Mesendoderm (in vitro differentiated cells): ENCODE data around the gene C2CD3.

Experiments used
- DNase-seq: peaks from one replicate; pipeline ENCODE4 v3.0.0; 2013
- H2AK5ac ChIP-seq: 2 replicates; pipeline ENCODE4 v1.6.1; 2013; ENCODE audit warnings: low read length, inconsistent platforms
- H2BK120ac ChIP-seq: 2 replicates; pipeline ENCODE4 v1.6.1; 2013; ENCODE audit warnings: low read depth, mild to moderate bottlenecking, low read length, moderate library complexity, mixed read lengths
- H2BK15ac ChIP-seq: replicated peaks from 2 replicates; pipeline ENCODE4 v1.6.1; 2013; ENCODE audit warnings: low read depth, mild to moderate bottlenecking, moderate library complexity
- H2BK5ac ChIP-seq: 2 replicates; pipeline ENCODE4 v1.6.1; 2013; ENCODE audit warnings: low read length, inconsistent platforms
- H3K18ac ChIP-seq: 2 replicates; pipeline ENCODE4 v1.6.1; 2013; ENCODE audit warnings: mild to moderate bottlenecking, low read length, mixed read lengths
- H3K23ac ChIP-seq: one replicate; pipeline ENCODE4 v1.6.1; 2013; ENCODE audit warnings: low read length
- H3K27ac ChIP-seq: 2 replicates; pipeline ENCODE4 v1.5.1; 2013; ENCODE audit warnings: low read depth, mild to moderate bottlenecking, inconsistent platforms, low read length, moderate library complexity
- H3K27me3 ChIP-seq: 2 replicates; pipeline ENCODE4 v1.6.1; 2013; ENCODE audit warnings: low read length, control low read depth, mild to moderate bottlenecking, inconsistent platforms; ENCODE audit not compliant: insufficient read depth, poor library complexity
- H3K36me3 ChIP-seq: 2 replicates; pipeline ENCODE4 v1.6.1; 2013; ENCODE audit warnings: low read length, inconsistent platforms; ENCODE audit not compliant: control insufficient read depth, insufficient read depth
- H3K4ac ChIP-seq: one replicate; pipeline ENCODE4 v1.6.1; 2013; ENCODE audit warnings: low read depth, mild to moderate bottlenecking, low read length, moderate library complexity
- H3K4me1 ChIP-seq: 2 replicates; pipeline ENCODE4 v1.6.1; 2013; ENCODE audit warnings: low read depth, low read length, inconsistent platforms; ENCODE audit not compliant: control insufficient read depth
- H3K4me2 ChIP-seq: 2 replicates; pipeline ENCODE4 v1.6.1; 2013; ENCODE audit warnings: low read length
- H3K4me3 ChIP-seq: 2 replicates; pipeline ENCODE4 v1.5.1; 2013; ENCODE audit warnings: mild to moderate bottlenecking, low read length
- H3K56ac ChIP-seq: one replicate; pipeline ENCODE4 v1.6.1; 2013; ENCODE audit warnings: low read length
- H3K79me1 ChIP-seq: 2 replicates; pipeline ENCODE4 v1.6.1; 2013; ENCODE audit warnings: low read length, inconsistent platforms
- H3K79me2 ChIP-seq: 2 replicates; pipeline ENCODE4 v1.6.1; 2013; ENCODE audit warnings: mild to moderate bottlenecking, low read length; ENCODE audit not compliant: control insufficient read depth, insufficient read depth
- H3K9ac ChIP-seq: 2 replicates; pipeline ENCODE4 v1.6.1; 2013; ENCODE audit warnings: low read length, inconsistent platforms
- H4K5ac ChIP-seq: one replicate; pipeline ENCODE4 v1.6.1; 2013; ENCODE audit warnings: low read length
- H4K8ac ChIP-seq: one replicate; pipeline ENCODE4 v1.6.1; 2013; ENCODE audit warnings: low read depth, mild to moderate bottlenecking, control low read depth, low read length, moderate library complexity
- WGBS: extraction: QIAGEN DNeasy Blood & Tissue Kit; methylation state at CpG from one replicate; pipeline ENCODE4 v1.1.7; 2013; ENCODE audit warnings: low lambda C conversion rate, missing lambda C conversion rate; ENCODE audit not compliant: insufficient coverage; ENCODE audit errors: extremely low coverage; 5-methylcytosine and 5-hydroxymethylcytosine counted together

The C2CD3 gene

GRCh38 chr11:74004046-74004695, 166.6 kb downstream of the C2CD3 start:
- Histone ChIP-seq H2AK5ac (no peak overlapping the region), H3K27me3 (no peaks in the 10 kb centered on the region), H2BK5ac (no peak overlapping the region), H2BK15ac (no peak overlapping the region), H3K4me1 (no peaks in the 10 kb centered on the region), H3K79me2 (no peaks in the 10 kb centered on the region), H3K9ac (no peak overlapping the region), H3K79me1 (no peaks in the 10 kb centered on the region), H4K8ac (no peak overlapping the region), H3K4me2 (no peak overlapping the region), H2BK120ac (no peak overlapping the region), H3K4me3 (no peak overlapping the region), H3K27ac (no peak overlapping the region), H3K23ac (no peak overlapping the region), H3K4ac (no peak overlapping the region), H3K18ac (no peak overlapping the region), H3K36me3 (no peaks in the 10 kb centered on the region), H3K56ac (no peak overlapping the region), H4K5ac (no peak overlapping the region)
- no CpG with 5 or more reads among the region's 6 CpGs for WGBS
- no peak for DNase-seq

- no peak overlapping the region for H4K5ac ChIP-seq
- H3K79me2 ChIP-seq = no peaks in the 10 kb centered on the region
- H3K4me1 ChIP-seq = no peaks in the 10 kb centered on the region
- no peak overlapping the region for H4K8ac ChIP-seq
- no peak for DNase-seq
- no peak overlapping the region for H2BK15ac ChIP-seq
- no peak overlapping the region for H3K4me3 ChIP-seq
- no peak overlapping the region for H2AK5ac ChIP-seq
- H3K27me3 ChIP-seq = no peaks in the 10 kb centered on the region
- no peak overlapping the region for H3K27ac ChIP-seq
- H3K56ac ChIP-seq = no peak overlapping the region
- no peaks in the 10 kb centered on the region for H3K36me3 ChIP-seq
- no peak overlapping the region for H3K18ac ChIP-seq
- H3K79me1 ChIP-seq = no peaks in the 10 kb centered on the region
- H3K4me2 ChIP-seq = no peak overlapping the region
- H3K9ac ChIP-seq = no peak overlapping the region
- H2BK120ac ChIP-seq = no peak overlapping the region
- no peak overlapping the region for H3K23ac ChIP-seq
- no peak overlapping the region for H3K4ac ChIP-seq
- no peak overlapping the region for H2BK5ac ChIP-seq
- WGBS = no CpG with 5 or more reads among the region's 4 CpGs
These were observed 168.0 kb downstream of the C2CD3 start for GRCh38 chr11:74002832-74003231.

- no peak overlapping the region for H3K27ac ChIP-seq
- H3K4me2 ChIP-seq = no peak overlapping the region
- no peak overlapping the region for H4K5ac ChIP-seq
- no peaks in the 10 kb centered on the region for H3K79me1 ChIP-seq
- H3K36me3 ChIP-seq = no peaks in the 10 kb centered on the region
- H3K27me3 ChIP-seq = no peaks in the 10 kb centered on the region
- no peak overlapping the region for H3K4ac ChIP-seq
- no CpG with 5 or more reads among the region's 7 CpGs for WGBS
- H3K4me3 ChIP-seq = no peak overlapping the region
- no peak overlapping the region for H2BK5ac ChIP-seq
- H3K4me1 ChIP-seq = no peaks in the 10 kb centered on the region
- no peak overlapping the region for H4K8ac ChIP-seq
- H2BK15ac ChIP-seq = no peak overlapping the region
- no peak for DNase-seq
- no peaks in the 10 kb centered on the region for H3K79me2 ChIP-seq
- no peak overlapping the region for H3K23ac ChIP-seq
- no peak overlapping the region for H2BK120ac ChIP-seq
- no peak overlapping the region for H3K56ac ChIP-seq
- no peak overlapping the region for H2AK5ac ChIP-seq
- H3K9ac ChIP-seq = no peak overlapping the region
- H3K18ac ChIP-seq = no peak overlapping the region
These were observed 168.9 kb downstream of the C2CD3 start for GRCh38 chr11:74001822-74002286.

GRCh38 chr11:74000307-74001133, 170.3 kb downstream of the C2CD3 start:
- no peak overlapping the region for H3K18ac ChIP-seq
- H3K27me3 ChIP-seq = no peaks in the 10 kb centered on the region
- no peak overlapping the region for H3K4ac ChIP-seq
- H2BK15ac ChIP-seq = no peak overlapping the region
- H3K79me1 ChIP-seq = no peaks in the 10 kb centered on the region
- no peaks in the 10 kb centered on the region for H3K4me1 ChIP-seq
- no peak overlapping the region for H4K5ac ChIP-seq
- no peak overlapping the region for H3K56ac ChIP-seq
- no CpG with 5 or more reads among the region's 14 CpGs for WGBS
- no peak overlapping the region for H3K23ac ChIP-seq
- no peaks in the 10 kb centered on the region for H3K36me3 ChIP-seq
- no peak overlapping the region for H2BK120ac ChIP-seq
- H3K4me3 ChIP-seq = no peak overlapping the region
- H3K79me2 ChIP-seq = no peaks in the 10 kb centered on the region
- no peak for DNase-seq
- no peak overlapping the region for H3K4me2 ChIP-seq
- no peak overlapping the region for H4K8ac ChIP-seq
- no peak overlapping the region for H3K27ac ChIP-seq
- H3K9ac ChIP-seq = no peak overlapping the region
- no peak overlapping the region for H2BK5ac ChIP-seq
- H2AK5ac ChIP-seq = no peak overlapping the region

GRCh38 chr11:73999581-74000306, 171.1 kb downstream of the C2CD3 start:
- H3K36me3 ChIP-seq = no peaks in the 10 kb centered on the region
- no peak overlapping the region for H2BK15ac ChIP-seq
- H2AK5ac ChIP-seq = no peak overlapping the region
- H3K9ac ChIP-seq = no peak overlapping the region
- no peak overlapping the region for H4K5ac ChIP-seq
- H3K23ac ChIP-seq = no peak overlapping the region
- no peak overlapping the region for H3K4ac ChIP-seq
- no peaks in the 10 kb centered on the region for H3K27me3 ChIP-seq
- H3K79me1 ChIP-seq = no peaks in the 10 kb centered on the region
- no peak overlapping the region for H3K4me2 ChIP-seq
- no peaks in the 10 kb centered on the region for H3K4me1 ChIP-seq
- H3K79me2 ChIP-seq = no peaks in the 10 kb centered on the region
- H3K27ac ChIP-seq = no peak overlapping the region
- no peak overlapping the region for H3K56ac ChIP-seq
- no peak overlapping the region for H2BK120ac ChIP-seq
- no peak overlapping the region for H4K8ac ChIP-seq
- no peak overlapping the region for H3K4me3 ChIP-seq
- H2BK5ac ChIP-seq = no peak overlapping the region
- WGBS = no CpG with 5 or more reads among the region's 8 CpGs
- no peak for DNase-seq
- no peak overlapping the region for H3K18ac ChIP-seq
